GM18505 (cell line): ENCODE measurements around the gene CREBRF.
"Not testable (repeated sequence)": the region's sequence is repeated elsewhere in the genome, so short reads cannot be mapped to it uniquely, and the experiment has no call there.

Experiments
- ATAC-seq: cut with Tn5 transposase; IDR thresholded peaks from one replicate; pipeline ENCODE4 v1.9.1; 2021; ENCODE audit not compliant: unreplicated experiment
- POLR2A ChIP-seq: IDR thresholded peaks from 4 replicates; pipeline ENCODE4 v1.6.1; 2011; ENCODE audit warnings: borderline replicate concordance; ENCODE audit not compliant: insufficient read depth, insufficient read length; ENCODE audit errors: extremely low read depth

Gene CREBRF

DNA sequence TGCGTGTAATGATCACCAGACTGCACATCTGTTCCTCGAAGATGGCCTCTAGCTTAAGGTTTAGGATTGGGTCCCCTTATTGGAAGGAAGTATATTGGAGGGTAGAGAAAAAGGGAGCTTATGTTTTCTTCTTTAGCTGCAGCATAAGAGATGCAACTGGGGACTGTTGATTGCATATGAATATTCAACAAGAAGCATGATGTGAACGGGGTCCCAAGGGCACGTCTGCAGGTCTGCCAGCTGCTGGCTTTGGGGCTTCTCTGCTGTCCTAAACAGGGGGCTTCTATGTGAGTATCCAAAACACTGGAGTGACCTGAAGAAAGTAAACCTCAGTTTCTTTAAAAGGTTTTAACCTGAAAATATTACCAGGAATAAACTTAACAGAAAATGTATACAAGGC, 84.6 kb downstream of the CREBRF start:
- TF ChIP-seq POLR2A, result no peak
- no peak for ATAC-seq

DNA sequence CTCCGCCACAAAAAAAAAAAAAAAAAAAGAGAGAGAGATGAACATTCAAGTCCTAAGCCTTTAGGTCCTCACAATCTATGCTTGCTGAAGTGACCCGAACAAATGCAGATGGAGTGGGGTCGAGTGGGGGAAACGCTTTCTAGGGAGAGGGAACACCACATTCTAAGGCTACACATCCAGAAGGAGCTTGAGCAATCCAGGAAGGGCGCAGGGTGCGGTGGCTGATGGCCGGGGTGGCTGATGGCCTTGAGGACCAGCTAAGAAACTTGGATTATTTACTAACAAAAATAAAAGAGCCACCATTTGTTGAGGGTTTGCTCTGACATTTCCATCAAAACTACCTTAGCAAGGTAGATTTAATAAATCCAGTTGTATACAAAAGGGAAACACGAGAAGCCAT, 87.4 kb downstream of the CREBRF start:
- no peak for TF ChIP-seq POLR2A
- ATAC-seq, result no peak

DNA sequence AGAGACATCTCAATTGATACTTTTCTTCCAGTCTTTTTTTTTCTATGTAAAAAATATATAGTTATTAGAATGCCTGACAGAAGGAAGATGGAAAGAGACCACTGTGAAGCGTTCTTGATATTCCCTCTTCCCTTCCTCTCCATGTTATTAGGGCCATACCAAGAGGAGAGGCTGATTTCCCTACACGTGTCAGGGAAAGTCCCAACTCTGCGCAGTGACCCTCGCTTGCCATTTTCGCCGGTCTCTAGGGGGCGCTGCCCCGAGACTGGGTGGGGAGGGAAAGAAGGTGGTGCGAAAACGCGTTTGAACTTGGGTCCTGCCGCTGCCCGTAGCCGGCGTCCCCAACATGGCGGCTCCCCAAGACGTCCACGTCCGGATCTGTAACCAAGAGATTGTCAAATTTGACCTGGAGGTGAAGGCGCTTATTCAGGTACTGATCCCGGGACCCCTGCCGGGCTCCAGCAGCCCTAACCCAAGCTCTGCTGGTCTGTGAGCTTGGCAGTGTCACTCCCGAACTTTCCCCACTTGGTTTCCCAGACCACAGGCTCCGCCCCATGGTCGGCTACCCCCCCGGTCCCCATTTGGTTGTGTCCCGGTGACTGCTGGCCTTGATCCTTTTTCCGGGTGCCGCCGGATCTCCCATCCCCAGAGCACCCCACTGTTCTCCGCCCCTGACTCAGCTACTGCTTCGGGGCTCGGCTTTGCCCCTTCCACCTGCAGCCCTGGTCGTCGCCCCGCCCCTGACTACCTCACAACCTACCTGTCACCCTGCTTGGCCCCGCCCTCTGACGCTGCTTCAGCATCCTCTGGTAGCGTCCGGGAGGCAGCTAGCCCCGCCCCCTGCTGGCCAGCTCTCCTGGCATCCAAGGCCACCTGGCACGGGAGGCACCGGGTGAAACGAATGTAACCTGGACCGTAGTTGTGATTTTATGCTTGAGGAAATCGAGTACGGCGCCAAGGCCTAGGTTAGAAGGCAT, 88.3 kb downstream of the CREBRF start, which contains the start of gene BNIP1:
BNIP1 (plus strand) TSS at position 332 of the 977 bp plus-strand sequence; CDS start at position 347, 15 bp downstream.
- TF ChIP-seq POLR2A, result peak; percentile 86
- peak; percentile 86 for ATAC-seq

DNA sequence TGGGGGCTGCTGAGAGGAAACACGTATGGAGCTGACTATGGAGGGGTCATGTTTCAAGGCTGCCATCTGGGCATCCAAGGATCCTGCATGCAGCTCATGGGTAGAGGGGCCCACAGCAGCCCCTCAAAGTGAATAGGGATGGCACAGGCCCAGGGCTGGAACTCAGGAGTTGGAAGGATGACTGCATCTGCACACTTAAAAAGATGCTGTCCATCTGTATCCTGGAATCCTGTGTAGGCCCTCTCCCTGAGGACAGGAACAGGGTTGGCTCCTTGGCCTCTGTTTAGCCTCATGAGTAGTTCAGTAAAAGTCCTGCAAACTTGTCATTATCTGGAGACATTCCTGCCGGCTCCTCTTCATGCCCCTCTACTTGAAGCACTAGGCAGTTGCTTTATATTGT, 92.2 kb downstream of the CREBRF start:
- ATAC-seq, result no peak
- no peak for TF ChIP-seq POLR2A

DNA sequence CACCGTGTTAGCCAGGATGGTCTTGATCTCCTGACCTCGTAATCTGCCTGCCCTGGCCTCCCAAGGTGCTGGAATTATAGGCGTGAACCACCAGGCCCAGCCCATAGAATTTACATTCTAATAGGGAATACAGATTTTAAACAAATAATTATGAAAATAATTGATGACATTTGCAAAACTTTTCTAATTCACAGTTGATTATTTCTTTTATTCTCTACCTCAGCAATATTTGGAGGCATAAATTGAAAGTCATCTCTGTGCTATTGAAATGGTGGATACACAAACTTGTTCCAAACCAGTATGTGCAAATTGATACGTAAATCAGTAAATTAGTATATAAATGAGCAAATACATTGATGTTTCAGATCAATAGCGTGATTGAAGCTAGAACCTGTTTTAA, 96.4 kb downstream of the CREBRF start:
- no peak for ATAC-seq
- no peak for TF ChIP-seq POLR2A

DNA sequence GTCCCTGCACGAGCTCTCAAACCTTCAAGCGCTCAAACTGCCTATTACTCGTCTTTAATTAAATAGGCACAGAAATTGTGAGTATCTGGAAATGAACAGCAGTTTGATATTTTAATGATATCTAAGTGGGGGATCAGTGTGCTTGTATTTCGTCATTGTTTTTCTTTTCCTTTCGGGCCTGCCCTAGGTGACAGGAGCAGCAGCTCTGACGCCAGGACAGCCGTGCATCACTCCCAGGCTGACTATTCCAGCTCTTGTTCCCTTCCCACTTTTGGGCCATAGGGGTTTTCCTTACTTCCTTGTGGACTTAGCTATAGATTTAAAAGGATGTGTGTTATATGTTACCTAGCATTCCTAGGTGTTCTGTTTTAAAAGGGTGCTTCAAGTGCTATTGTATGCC, 97.7 kb downstream of the CREBRF start:
- ATAC-seq, result no peak
- no peak for TF ChIP-seq POLR2A

DNA sequence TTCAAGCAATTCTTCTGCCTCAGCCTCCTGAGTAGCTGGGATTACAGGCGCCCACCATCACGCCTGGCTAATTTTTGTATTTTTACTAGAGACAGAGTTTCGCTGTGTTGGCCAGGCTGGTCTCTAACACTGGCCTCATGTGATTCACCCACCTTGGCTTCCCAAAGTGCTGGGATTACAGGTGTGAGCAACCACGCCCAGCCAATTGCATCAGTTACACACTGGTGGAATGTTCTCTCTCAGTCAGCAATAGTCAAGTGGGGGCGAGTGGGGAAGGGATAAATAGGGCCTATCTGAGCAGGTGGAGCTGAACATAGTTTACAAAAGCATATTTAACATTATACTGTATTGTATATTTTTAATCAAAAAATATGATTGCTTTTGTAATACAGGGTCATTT, 98.5 kb downstream of the CREBRF start:
- ATAC-seq, result not testable (repeated sequence)

DNA sequence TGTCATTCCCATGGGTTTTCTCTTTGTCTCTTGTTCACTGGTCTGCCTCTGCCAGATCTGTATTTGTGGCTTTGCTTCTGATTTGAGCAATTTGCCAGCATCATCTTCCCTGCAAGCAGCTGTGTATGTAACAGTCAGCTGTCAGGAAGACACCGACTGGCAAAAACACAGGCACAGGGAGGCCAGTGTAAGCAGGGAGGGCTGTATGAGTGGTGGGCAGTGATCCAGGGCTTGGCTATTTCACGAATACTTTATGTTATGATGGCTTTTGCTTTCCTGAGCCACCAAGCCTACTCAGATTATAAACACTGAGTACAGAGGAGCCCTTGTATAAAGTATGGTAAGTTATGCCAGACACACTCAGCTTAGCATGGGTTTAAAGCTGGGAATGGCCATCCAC, 99.8 kb downstream of the CREBRF start:
- no peak for TF ChIP-seq POLR2A
- ATAC-seq, result no peak

DNA sequence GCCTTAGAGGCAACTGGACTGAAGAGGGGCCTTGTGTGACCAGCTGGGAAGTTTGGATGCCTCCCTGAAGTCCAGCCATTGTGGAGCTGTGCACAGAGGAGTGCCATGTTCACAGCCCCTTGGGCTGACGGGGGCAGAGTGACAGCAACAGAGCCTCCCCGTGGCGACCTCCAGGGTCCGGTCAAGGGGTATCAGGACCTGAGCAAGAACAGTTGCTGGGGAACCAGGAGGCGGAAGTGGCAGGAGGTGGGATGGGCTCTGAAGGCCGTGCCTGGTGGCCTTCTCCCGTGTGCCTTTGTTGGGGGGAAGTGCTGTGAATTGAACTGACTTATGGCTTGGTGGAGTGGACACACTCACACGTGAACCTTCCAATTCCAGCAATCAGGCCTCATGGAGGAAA, 102.2 kb downstream of the CREBRF start:
- no peak for TF ChIP-seq POLR2A
- no peak for ATAC-seq

DNA sequence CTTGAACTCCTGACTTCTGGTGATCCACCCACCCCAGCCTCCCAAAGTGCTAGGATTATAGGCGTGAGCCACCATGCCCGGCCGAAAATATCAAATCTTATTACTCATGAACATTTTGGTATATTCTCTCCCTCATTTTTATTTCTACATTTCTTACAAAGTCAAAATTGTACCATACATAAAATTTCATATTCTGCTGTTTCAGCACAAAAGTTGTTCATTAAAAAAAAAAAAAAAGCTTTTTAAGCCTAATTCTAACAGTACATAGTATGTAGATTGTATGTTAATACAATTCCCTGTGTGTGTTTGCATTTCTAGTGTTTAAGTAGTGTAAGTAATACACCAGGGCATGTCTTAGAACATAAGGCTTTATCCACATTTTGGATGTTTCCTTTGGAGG, 103.1 kb downstream of the CREBRF start:
- TF ChIP-seq POLR2A, result no peak
- no peak for ATAC-seq

DNA sequence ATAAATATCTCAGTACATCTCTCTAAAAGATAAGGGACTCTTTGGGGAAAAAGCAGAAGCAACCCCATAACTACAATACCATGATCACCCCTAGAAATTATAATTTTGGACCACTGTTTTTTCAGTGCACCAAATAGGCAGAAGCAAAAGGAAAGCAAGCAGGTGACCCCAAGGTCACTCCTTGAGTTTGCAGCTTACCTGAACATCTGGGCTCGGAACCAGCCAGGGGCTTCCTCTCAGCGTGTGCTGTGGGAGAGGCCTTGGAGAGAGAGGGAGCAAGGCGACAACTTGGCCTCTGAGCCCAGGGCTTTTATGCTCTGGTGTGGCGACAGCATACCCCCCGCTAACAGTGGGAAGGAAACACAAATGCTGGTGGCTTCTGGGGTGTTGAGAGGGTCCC, 105.0 kb downstream of the CREBRF start:
- no peak for TF ChIP-seq POLR2A
- no peak for ATAC-seq

DNA sequence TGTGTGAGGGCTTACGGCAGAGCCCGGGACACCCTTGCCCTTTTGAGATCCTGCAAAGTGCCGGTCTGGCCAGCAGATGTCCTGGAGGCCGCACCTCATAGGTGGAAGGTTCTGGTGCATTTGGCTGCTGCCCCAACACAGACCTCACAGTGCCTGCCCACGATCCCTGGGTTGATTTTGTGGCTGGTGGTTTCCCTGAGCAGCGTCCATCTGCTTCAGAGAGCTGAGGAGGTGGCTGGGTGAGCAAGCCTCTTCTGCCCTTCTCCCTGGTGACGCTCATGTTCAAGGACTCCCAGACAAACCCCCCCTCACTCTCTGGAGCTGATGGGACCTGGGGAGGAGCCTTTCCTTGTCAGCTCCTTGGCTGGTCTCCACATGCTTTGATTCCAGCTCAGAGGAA, 107.1 kb downstream of the CREBRF start:
- TF ChIP-seq POLR2A, result no peak
- no peak for ATAC-seq

DNA sequence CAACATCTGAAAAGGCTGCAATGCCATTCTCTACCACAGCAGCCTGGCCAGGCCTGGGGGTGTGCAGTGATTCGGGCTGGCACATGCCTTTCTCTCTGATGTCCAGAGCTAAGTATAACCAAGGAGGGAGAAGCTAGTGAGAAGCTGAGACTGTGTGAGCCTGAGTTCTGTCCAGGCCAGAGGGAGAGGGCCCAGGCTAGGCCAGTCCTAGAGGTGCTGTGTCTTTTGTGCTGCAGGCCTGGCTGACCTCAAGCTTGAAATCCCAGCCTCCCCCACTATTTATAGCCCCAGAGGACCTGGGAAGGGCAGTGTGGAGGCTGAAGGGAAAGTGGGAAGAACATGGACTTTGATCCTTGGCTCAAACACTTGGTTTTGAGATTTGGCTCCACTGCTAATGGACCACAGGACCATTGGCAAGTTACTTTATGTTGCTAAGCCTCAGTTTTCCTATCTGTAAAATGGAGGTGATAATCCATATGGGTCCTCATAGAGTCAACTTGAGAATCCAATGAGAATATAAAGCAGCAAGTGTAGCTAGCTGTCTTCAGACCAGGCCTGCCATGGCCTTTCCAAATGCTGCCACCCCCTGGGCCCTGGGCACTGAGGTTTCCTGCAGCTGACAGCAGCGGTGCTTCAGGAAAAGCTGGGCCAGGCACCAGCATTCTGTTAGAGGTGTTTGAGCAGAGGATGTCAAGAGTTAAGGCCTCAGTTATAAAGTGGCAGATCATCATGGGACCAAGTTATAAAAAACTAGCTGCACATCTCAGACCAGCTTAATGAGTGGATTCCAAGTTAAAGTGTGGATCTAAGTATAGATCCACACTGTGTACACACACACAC, 109.2 kb downstream of the CREBRF start:
- TF ChIP-seq POLR2A, result no peak
- no peak for ATAC-seq

DNA sequence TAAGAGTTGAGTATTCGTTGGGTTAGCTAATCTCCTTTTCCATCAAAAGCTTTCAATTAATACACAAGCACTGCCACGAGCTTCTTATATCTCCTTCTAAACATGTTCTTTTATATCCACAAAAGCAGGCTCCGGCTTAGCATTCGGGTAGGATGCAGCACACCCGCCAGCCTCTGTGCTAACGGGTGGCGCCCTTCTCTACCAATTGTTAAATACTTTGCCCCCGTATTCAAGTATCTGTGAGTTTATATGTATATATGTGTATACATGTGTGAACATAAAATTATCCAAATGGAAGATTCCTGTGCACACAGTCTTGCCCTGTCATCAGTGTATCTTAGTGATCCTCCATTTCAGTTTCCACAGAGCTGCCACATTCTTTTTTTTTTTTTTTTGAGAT, 116.0 kb downstream of the CREBRF start:
- TF ChIP-seq POLR2A, result no peak
- no peak for ATAC-seq

DNA sequence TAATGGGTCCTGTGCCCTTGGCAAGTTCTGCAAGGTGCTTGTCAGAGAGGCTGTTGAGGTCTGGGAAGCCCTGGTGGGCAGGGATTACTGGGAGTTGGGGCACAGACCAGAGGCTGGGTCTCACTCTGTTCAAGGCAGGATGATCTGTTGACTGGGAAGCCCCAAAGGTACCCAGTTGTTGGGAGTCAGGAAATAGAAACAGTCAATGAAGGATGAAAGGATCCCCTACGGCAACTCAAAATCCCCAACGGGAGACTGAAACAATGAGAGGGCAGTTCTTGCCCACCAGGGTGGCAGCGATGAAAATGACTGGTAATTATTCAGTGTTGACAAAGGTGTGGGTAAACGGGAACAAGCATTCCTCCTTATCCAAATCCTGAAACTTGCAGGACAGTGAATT, 119.4 kb downstream of the CREBRF start:
- no peak for ATAC-seq
- TF ChIP-seq POLR2A, result no peak
